ENCODE measurements around the gene MEX3B. TPM values are rescaled to one million over a fixed set of nuclear protein-coding genes. Genes with fewer than 3 reads are reported as not detected.

The MEX3B gene
- total RNA-seq: 7.9 and 9.1 TPM in 2 replicates

DNA sequence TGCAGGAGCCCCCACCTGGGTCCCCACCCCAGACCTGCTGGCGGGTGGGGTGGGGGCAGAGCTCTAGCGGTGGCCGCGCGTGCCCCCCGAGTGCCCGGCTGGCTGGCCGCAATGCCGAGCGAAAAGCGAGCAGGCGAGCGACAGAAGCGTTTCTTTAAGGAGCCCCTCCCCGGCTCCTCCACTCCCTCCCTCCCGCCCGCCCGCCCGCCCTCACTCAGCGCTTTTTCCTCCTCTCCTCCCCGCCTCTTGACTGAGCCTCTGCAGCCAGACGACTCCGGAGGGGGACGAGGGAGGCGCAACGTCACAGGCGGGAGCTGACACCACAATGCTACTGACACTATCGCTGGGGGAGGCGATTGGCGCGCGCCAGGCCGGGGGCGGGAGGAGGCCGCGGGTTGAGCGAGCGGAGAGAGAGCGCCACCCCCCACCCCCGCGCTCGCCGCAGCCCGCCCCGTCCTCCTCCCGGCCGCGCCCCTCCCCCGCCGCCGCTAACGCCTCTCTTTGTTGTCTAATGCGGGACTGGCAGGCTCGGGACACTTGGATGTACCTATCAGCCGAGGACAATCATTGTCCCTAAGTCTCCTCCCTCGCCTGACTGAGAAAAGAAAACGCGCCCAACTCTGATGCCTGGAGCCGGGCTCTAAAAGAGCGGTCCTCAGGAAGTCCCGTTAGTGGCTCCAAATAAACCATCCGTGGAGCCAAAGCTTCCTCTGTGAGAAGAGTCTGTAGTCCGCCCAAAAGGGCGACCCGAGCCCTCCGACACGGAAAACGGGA lies at the start of gene MEX3B:
TSS of gene MEX3B (minus strand) at position 127 of the 774 bp plus-strand sequence. CDS start 313 bp downstream, outside the sequence.

Other genes starting within 250 kb of the MEX3B start
- 8.1 and 8.3 TPM in 2 replicates for gene EFL1, start 216.7 kb upstream of the MEX3B start, total RNA-seq
- under 0.01 and 0.50 TPM in 2 replicates for gene SAXO2, start 216.8 kb upstream of the MEX3B start, total RNA-seq

All from bronchus fibroblast of lung (primary cell).